Hepatocyte (in vitro differentiated cells): ENCODE measurements around the gene PLEKHA7.

Experiments used
- CTCF ChIP-seq: fragments of 200-600 bp; sonication (generic); IDR thresholded peaks from 2 replicates; pipeline ENCODE4 v1.5.1; 2016; ENCODE audit warnings: antibody characterized with exemption, mild to moderate bottlenecking; ENCODE audit not compliant: poor library complexity
- EZH2 ChIP-seq: fragments of 200-600 bp; sonication (generic); IDR thresholded peaks from 2 replicates; pipeline ENCODE4 v1.6.1; 2016; ENCODE audit warnings: antibody characterized with exemption, mild to moderate bottlenecking, borderline replicate concordance

- TF ChIP-seq CTCF, result no peak
- TF ChIP-seq EZH2, result no peak
Observed at GRCh38 chr11:16936643-16937042, 77.6 kb downstream of the PLEKHA7 start.
